Thoracic aorta (tissue), 2 donors: Measurements from ENCODE around the gene GFM1. TPM values are rescaled to one million over a fixed set of nuclear protein-coding genes. Genes with fewer than 3 reads are reported as not detected.

Source experiments
- ATAC-seq: fragments of 150-250 bp; one replicate; pipeline ENCODE4 v1.8.0; 2017; ENCODE audit warnings: low read depth; ENCODE audit not compliant: insufficient number of reproducible peaks, low FRiP score
- DNase-seq: peaks from one replicate; pipeline ENCODE4 v3.0.0-alpha.2; 2020; ENCODE audit warnings: low spot score
- H3K27ac ChIP-seq, 2 donors: fragments of 200-600 bp; sonication (generic); 1 replicate in 1 of 2; 2 replicates in 1 of 2; pipeline ENCODE4 v1.5.1; 2016; ENCODE audit warnings: mild to moderate bottlenecking in 2 of 2, moderate library complexity in 2 of 2
- H3K27me3 ChIP-seq: fragments of 200-600 bp; sonication (generic); replicated peaks from 2 replicates; pipeline ENCODE4 v1.6.0; 2016; ENCODE audit warnings: mild to moderate bottlenecking; ENCODE audit not compliant: insufficient read depth
- H3K36me3 ChIP-seq: fragments of 200-600 bp; sonication (generic); one replicate; pipeline ENCODE4 v1.5.1; 2016
- H3K4me1 ChIP-seq, 2 donors: fragments of 200-600 bp; sonication (generic); 1 replicate in 1 of 2; 2 replicates in 1 of 2; pipeline versions ENCODE4 v1.5.1 to v1.6.0; 2016; ENCODE audit warnings: low read depth in 2 of 2, mild to moderate bottlenecking in 1 of 2; ENCODE audit not compliant: control insufficient read depth in 1 of 2
- H3K4me3 ChIP-seq: fragments of 200-600 bp; sonication (generic); 2 replicates; pipeline ENCODE4 v1.5.1; 2016; ENCODE audit warnings: mild to moderate bottlenecking
- H3K9me3 ChIP-seq: fragments of 200-600 bp; sonication (generic); 2 replicates; pipeline ENCODE4 v1.5.1; 2016
- CTCF ChIP-seq: fragments of 200-600 bp; sonication (generic); IDR thresholded peaks from one replicate; pipeline ENCODE4 v1.5.1; 2019; ENCODE audit warnings: antibody characterized with exemption
- total RNA-seq, 2 donors: library from RNA; depleted of rRNA; stranded (reverse); fragments of >200 nt; gene quantifications; one replicate each; pipeline versions ENCODE4 v1.1.0 to v1.2.3, GENCODE V29; 2016

GFM1 gene
- total RNA-seq, 2 donors from 2014 or later, result 20.0 to 87.1 TPM

GRCh38 chr3:158631981-158632380, 12.3 kb upstream of the GFM1 start:
- ATAC-seq (no peak), DNase-seq (no peak)
- H3K27ac ChIP-seq, result no peak overlapping the region
- H3K4me1 ChIP-seq, result no peaks in the 10 kb centered on the region
- no peaks in the 10 kb centered on the region for H3K9me3 ChIP-seq
- H3K27me3 ChIP-seq, result no peaks in the 10 kb centered on the region
- no peaks in the 10 kb centered on the region for H3K36me3 ChIP-seq
- no peak for TF ChIP-seq CTCF
- H3K4me3 ChIP-seq, result no peak overlapping the region

GRCh38 chr3:158640646-158641045, 3.7 kb upstream of the GFM1 start:
- Histone ChIP-seq H3K36me3 (no peaks in the 10 kb centered on the region), H3K27ac (no peak overlapping the region), H3K4me1 (peaks cover 8% of the 10 kb centered on the region in 2 donors), H3K4me3 (no peak overlapping the region), H3K9me3 (no peaks in the 10 kb centered on the region), H3K27me3 (no peaks in the 10 kb centered on the region)
- no peak for DNase-seq
- no peak for ATAC-seq
- no peak for TF ChIP-seq CTCF

- Histone ChIP-seq H3K9me3 (no peaks in the 10 kb centered on the region), H3K4me3 (no peak overlapping the region), H3K27ac (no peak overlapping the region), H3K27me3 (no peaks in the 10 kb centered on the region), H3K36me3 (no peaks in the 10 kb centered on the region), H3K4me1 (peaks cover 11 to 13% of the 10 kb centered on the region in 2 donors)
- ATAC-seq (no peak), DNase-seq (no peak)
- no peak for TF ChIP-seq CTCF
Observed at GRCh38 chr3:158642005-158642404, 2.3 kb upstream of the GFM1 start.

- no peaks in the 10 kb centered on the region for H3K27me3 ChIP-seq
- no peak overlapping the region for H3K4me3 ChIP-seq
- H3K27ac ChIP-seq, result no peak overlapping the region
- no peaks in the 10 kb centered on the region for H3K36me3 ChIP-seq
- no peak for TF ChIP-seq CTCF
- no peak for ATAC-seq
- no peaks in the 10 kb centered on the region for H3K9me3 ChIP-seq
- peaks cover 11 to 13% of the 10 kb centered on the region in 2 donors for H3K4me1 ChIP-seq
- no peak for DNase-seq
Observed at GRCh38 chr3:158642474-158643210, 1.7 kb upstream of the GFM1 start.

GRCh38 chr3:158649791-158650190, 5.5 kb downstream of the GFM1 start:
- Histone ChIP-seq H3K27me3 (no peaks in the 10 kb centered on the region), H3K27ac (no peak overlapping the region), H3K9me3 (no peaks in the 10 kb centered on the region), H3K4me1 (peaks cover 11 to 13% of the 10 kb centered on the region in 2 donors), H3K36me3 (peaks cover 25% of the 10 kb centered on the region), H3K4me3 (no peak overlapping the region)
- ATAC-seq (no peak), DNase-seq (no peak)
- TF ChIP-seq CTCF, result no peak
